Glomerular visceral epithelial cell (primary cell): ENCODE data around the gene MUC22.
"Not testable (repeated sequence)": the region's sequence is repeated elsewhere in the genome, so short reads cannot be mapped to it uniquely, and the experiment has no call there.

Source experiments
- DNase-seq: peaks from one replicate; pipeline ENCODE4 v3.0.0-alpha.2; 2016; ENCODE audit errors: extremely low spot score

MUC22 gene

GRCh38 chr6:31038559-31038958 is 28.3 kb downstream of the MUC22 start:
- no peak for DNase-seq

- no peak for DNase-seq
Measured at GRCh38 chr6:31040801-31041200, 30.5 kb downstream of the MUC22 start.

- peak; percentile 90 for DNase-seq
Measured at GRCh38 chr6:31041372-31041974, 31.2 kb downstream of the MUC22 start.

- DNase-seq, result peak; percentile 44
Measured at GRCh38 chr6:31042806-31043205, 32.5 kb downstream of the MUC22 start.

- DNase-seq, result no peak
Measured at GRCh38 chr6:31048099-31048498, 37.8 kb downstream of the MUC22 start.

- DNase-seq, result no peak
Measured at GRCh38 chr6:31049518-31049917, 39.2 kb downstream of the MUC22 start.

- DNase-seq, result not testable (repeated sequence)
Measured at GRCh38 chr6:31053187-31053586, 42.9 kb downstream of the MUC22 start.

GRCh38 chr6:31053873-31054272 is 43.6 kb downstream of the MUC22 start:
- DNase-seq, result no peak

- DNase-seq, result peak; percentile 81
Measured at GRCh38 chr6:31055441-31055840, 45.2 kb downstream of the MUC22 start.

- DNase-seq, result peak; percentile 79
Measured at GRCh38 chr6:31057426-31058003, 47.2 kb downstream of the MUC22 start.

- peak; percentile 90 for DNase-seq
Measured at GRCh38 chr6:31058128-31058894, 48.0 kb downstream of the MUC22 start.

GRCh38 chr6:31060145-31060544 is 49.9 kb downstream of the MUC22 start:
- no peak for DNase-seq

GRCh38 chr6:31063906-31064435 is 53.7 kb downstream of the MUC22 start:
- DNase-seq, result no peak

- no peak for DNase-seq
Measured at GRCh38 chr6:31065556-31065955, 55.3 kb downstream of the MUC22 start.

- DNase-seq, result not testable (repeated sequence)
Measured at GRCh38 chr6:31067028-31067427, 56.8 kb downstream of the MUC22 start.

- not testable (repeated sequence) for DNase-seq
Measured at GRCh38 chr6:31067891-31068668, 57.8 kb downstream of the MUC22 start.

- peak; percentile 82 for DNase-seq
Measured at GRCh38 chr6:31068669-31069340, 58.5 kb downstream of the MUC22 start.

GRCh38 chr6:31070711-31071197 is 60.5 kb downstream of the MUC22 start:
- DNase-seq, result peak; percentile 84

- DNase-seq, result no peak
Measured at GRCh38 chr6:31074401-31074800, 64.1 kb downstream of the MUC22 start.

GRCh38 chr6:31075528-31075927 is 65.3 kb downstream of the MUC22 start:
- no peak for DNase-seq

- no peak for DNase-seq
Measured at GRCh38 chr6:31076611-31077010, 66.3 kb downstream of the MUC22 start.
